Endothelial cell of umbilical vein (primary cell): Measurements from ENCODE around the gene PGRMC2.

ENCODE experiments used
- CTCF ChIP-seq, 2 donors: IDR thresholded peaks; 1 replicate in 1 of 2; 2 replicates in 1 of 2; pipeline ENCODE4 v1.5.1; 2011; ENCODE audit warnings: low read length in 2 of 2, mild to moderate bottlenecking in 2 of 2, moderate library complexity in 2 of 2, control low read depth in 1 of 2, inconsistent platforms in 1 of 2, low read depth in 1 of 2; ENCODE audit not compliant: insufficient read depth in 1 of 2; ENCODE audit errors: extremely low read depth in 1 of 2
- EZH2 ChIP-seq: IDR thresholded peaks from 2 replicates; pipeline ENCODE4 v1.6.1; 2012; ENCODE audit warnings: borderline replicate concordance, low read depth, mild to moderate bottlenecking, moderate library complexity, low read length, inconsistent platforms; ENCODE audit not compliant: severe bottlenecking
- JUN ChIP-seq: IDR thresholded peaks from 2 replicates; pipeline ENCODE4 v1.6.1; 2011; ENCODE audit warnings: borderline replicate concordance, low read depth; ENCODE audit not compliant: insufficient read length, insufficient read depth
- MYC ChIP-seq: IDR thresholded peaks from one replicate; pipeline ENCODE4 v1.6.1; 2011; ENCODE audit warnings: mild to moderate bottlenecking, low read depth, low read length
- POLR2A ChIP-seq: IDR thresholded peaks from 2 replicates; pipeline ENCODE4 v1.6.1; 2012; ENCODE audit warnings: low read depth, mild to moderate bottlenecking, control low read depth, low read length

- TF ChIP-seq JUN (no peak), CTCF (IDR thresholded peaks at IDR 0.05; ENCODE audit: extremely low read depth in 1 of 2, insufficient read depth in 1 of 2, low read depth in 1 of 2, low read length in 2 of 2) (no peak), MYC (no peak), EZH2 (no peak), POLR2A (no peak)
Measured at GRCh38 chr4:128329638-128330037, 42.0 kb upstream of the PGRMC2 start.
